Activated T-helper 1 cell treated with anti-CD3 and anti-CD28 coated beads, Interleukin-12 subunit alpha, Interleukin-12 subunit beta, Interleukin-2, Interleukin-4 antibody, amounts not matched to agents 30 ng/mL and 10 ng/mL and 1 ng/mL, durations not matched to agents 14 hours and 24 hours and 36 hours (primary cell): ENCODE measurements around the gene ZNF580. TPM values are rescaled to one million over a fixed set of nuclear protein-coding genes. Genes with fewer than 3 reads are reported as not detected.

Source experiments
- DNase-seq: peaks from one replicate; pipeline ENCODE4 v3.0.0; 2021; ENCODE audit warnings: low spot score
- H3K27ac Mint-ChIP-seq: one replicate; pipeline ENCODE4 v1.8.0; 2021; ENCODE audit warnings: mild to moderate bottlenecking, mixed read lengths
- H3K27me3 Mint-ChIP-seq: one replicate; pipeline ENCODE4 v1.8.0; 2022; ENCODE audit warnings: mild to moderate bottlenecking, moderate library complexity, mixed read lengths; ENCODE audit not compliant: insufficient read depth
- H3K36me3 Mint-ChIP-seq: one replicate; pipeline ENCODE4 v1.8.0; 2021; ENCODE audit warnings: low read depth, mixed read lengths
- H3K4me1 Mint-ChIP-seq: one replicate; pipeline ENCODE4 v1.8.0; 2021; ENCODE audit warnings: low read depth, mixed read lengths
- H3K4me3 Mint-ChIP-seq: one replicate; pipeline ENCODE4 v1.8.0; 2021; ENCODE audit warnings: mild to moderate bottlenecking, moderate library complexity, mixed read lengths
- H3K9me3 Mint-ChIP-seq: one replicate; pipeline ENCODE4 v1.8.0; 2021; ENCODE audit warnings: mixed read lengths
- intact Hi-C: fragments of 100-400 bp; cut with micrococcal nuclease; formaldehyde crosslinking; loops from one replicate; pipeline ENCODE4 v1.15.1; 2024
- total RNA-seq: library from RNA; stranded (reverse); gene quantifications from 2 replicates; pipeline ENCODE4 v1.2.3, GENCODE V29; 2022

ZNF580 gene
- total RNA-seq, 1 donor from 2014 or later = 39.8 TPM

- Mint-ChIP-seq H3K27me3 (no peaks in the 10 kb centered on the region), H3K27ac (peak within 1 kb of the TSS; percentile 99), H3K36me3 (peaks cover 37% of the 10 kb centered on the region), H3K4me3 (peak within 1 kb of the TSS; percentile 93), H3K9me3 (no peaks in the 10 kb centered on the region), H3K4me1 (peaks cover 43% of the 10 kb centered on the region)
- DNase-seq = peak; percentile 90
- intact Hi-C loops = loop anchor here (1.0 to 10.0 kb wide), 12 partner anchors 20 to 1520 kb away; partner anchors contain the start of genes CNOT3, EPN1, FIZ1 and LENG1
Observed at GRCh38 chr19:55654868-55655647, 14.3 kb downstream of the ZNF580 start, which contains the start of gene U2AF2. TSS of gene U2AF2 (plus strand) at chr19:55655035. CDS start at chr19:55655105, 70 bp downstream.

- Mint-ChIP-seq H3K27ac (peak overlapping the region; percentile 99), H3K36me3 (peaks cover 39% of the 10 kb centered on the region), H3K4me1 (peaks cover 37% of the 10 kb centered on the region), H3K9me3 (no peaks in the 10 kb centered on the region), H3K4me3 (peak overlapping the region; percentile 93), H3K27me3 (no peaks in the 10 kb centered on the region)
- no peak for DNase-seq
- intact Hi-C loops = loop anchor here (1.0 to 10.0 kb wide), 5 partner anchors 20 to 1521 kb away; partner anchors contain the start of genes CNOT3, EPN1, PPP6R1 and ZNF444
Observed at GRCh38 chr19:55655648-55656040, 14.8 kb downstream of the ZNF580 start.

- peaks cover 43% of the 10 kb centered on the region for H3K36me3 Mint-ChIP-seq
- intact Hi-C loops = loop anchor here (10.0 kb wide), 1 partner anchor 1522 kb away; the partner anchor contains the start of gene CNOT3
- peak overlapping the region; percentile 99 for H3K27ac Mint-ChIP-seq
- no peaks in the 10 kb centered on the region for H3K27me3 Mint-ChIP-seq
- no peaks in the 10 kb centered on the region for H3K9me3 Mint-ChIP-seq
- peaks cover 33% of the 10 kb centered on the region for H3K4me1 Mint-ChIP-seq
- H3K4me3 Mint-ChIP-seq = peak overlapping the region; percentile 93
- DNase-seq = no peak
Observed at GRCh38 chr19:55656552-55656951, 15.8 kb downstream of the ZNF580 start.

GRCh38 chr19:55656988-55657747, 16.4 kb downstream of the ZNF580 start:
- Mint-ChIP-seq H3K36me3 (peaks cover 47% of the 10 kb centered on the region), H3K27ac (peak overlapping the region; percentile 99), H3K9me3 (no peaks in the 10 kb centered on the region), H3K4me1 (peaks cover 33% of the 10 kb centered on the region), H3K27me3 (no peaks in the 10 kb centered on the region), H3K4me3 (peak overlapping the region; percentile 93)
- no peak for DNase-seq
- intact Hi-C loops = loop anchor here (10.0 kb wide), 1 partner anchor 1522 kb away; the partner anchor contains the start of gene CNOT3

GRCh38 chr19:55658846-55659459, 18.2 kb downstream of the ZNF580 start:
- Mint-ChIP-seq H3K27ac (no peak overlapping the region), H3K4me3 (no peak overlapping the region), H3K36me3 (peaks cover 61% of the 10 kb centered on the region), H3K4me1 (peaks cover 42% of the 10 kb centered on the region), H3K9me3 (no peaks in the 10 kb centered on the region), H3K27me3 (no peaks in the 10 kb centered on the region)
- no peak for DNase-seq
- intact Hi-C loops = loop anchor here (10.0 kb wide), 1 partner anchor 1524 kb away; the partner anchor contains the start of gene CNOT3

GRCh38 chr19:55659822-55660221, 19.0 kb downstream of the ZNF580 start:
- H3K4me1 Mint-ChIP-seq = peaks cover 42% of the 10 kb centered on the region
- H3K4me3 Mint-ChIP-seq = peak overlapping the region; percentile 51
- H3K9me3 Mint-ChIP-seq = no peaks in the 10 kb centered on the region
- H3K36me3 Mint-ChIP-seq = peaks cover 68% of the 10 kb centered on the region
- H3K27ac Mint-ChIP-seq = no peak overlapping the region
- H3K27me3 Mint-ChIP-seq = no peaks in the 10 kb centered on the region
- DNase-seq = no peak
- intact Hi-C loops = loop anchor here (10.0 kb wide), 1 partner anchor 1525 kb away; the partner anchor contains the start of gene CNOT3

- peaks cover 42% of the 10 kb centered on the region for H3K4me1 Mint-ChIP-seq
- H3K27me3 Mint-ChIP-seq = no peaks in the 10 kb centered on the region
- H3K9me3 Mint-ChIP-seq = no peaks in the 10 kb centered on the region
- intact Hi-C loops = no loop called here
- no peak for DNase-seq
- H3K27ac Mint-ChIP-seq = no peak overlapping the region
- H3K4me3 Mint-ChIP-seq = no peak overlapping the region
- peaks cover 69% of the 10 kb centered on the region for H3K36me3 Mint-ChIP-seq
Observed at GRCh38 chr19:55660404-55660803, 19.6 kb downstream of the ZNF580 start.

- no peak overlapping the region for H3K4me3 Mint-ChIP-seq
- peaks cover 39% of the 10 kb centered on the region for H3K4me1 Mint-ChIP-seq
- no peaks in the 10 kb centered on the region for H3K27me3 Mint-ChIP-seq
- intact Hi-C loops = no loop called here
- no peak overlapping the region for H3K27ac Mint-ChIP-seq
- no peak for DNase-seq
- peaks cover 65% of the 10 kb centered on the region for H3K36me3 Mint-ChIP-seq
- H3K9me3 Mint-ChIP-seq = no peaks in the 10 kb centered on the region
Observed at GRCh38 chr19:55660991-55661390, 20.2 kb downstream of the ZNF580 start.

- no peaks in the 10 kb centered on the region for H3K9me3 Mint-ChIP-seq
- no peaks in the 10 kb centered on the region for H3K27me3 Mint-ChIP-seq
- peaks cover 66% of the 10 kb centered on the region for H3K36me3 Mint-ChIP-seq
- intact Hi-C loops = no loop called here
- no peak for DNase-seq
- H3K4me3 Mint-ChIP-seq = no peak overlapping the region
- peaks cover 32% of the 10 kb centered on the region for H3K4me1 Mint-ChIP-seq
- peak overlapping the region; percentile 81 for H3K27ac Mint-ChIP-seq
Observed at GRCh38 chr19:55661826-55662225, 21.0 kb downstream of the ZNF580 start.

GRCh38 chr19:55663846-55664536, 23.2 kb downstream of the ZNF580 start:
- Mint-ChIP-seq H3K4me3 (no peak overlapping the region), H3K36me3 (peaks cover 66% of the 10 kb centered on the region), H3K4me1 (peaks cover 17% of the 10 kb centered on the region), H3K9me3 (no peaks in the 10 kb centered on the region), H3K27ac (no peak overlapping the region), H3K27me3 (no peaks in the 10 kb centered on the region)
- DNase-seq = no peak
- intact Hi-C loops = no loop called here

GRCh38 chr19:55666343-55667005, 25.7 kb downstream of the ZNF580 start:
- H3K4me1 Mint-ChIP-seq = peaks cover 17% of the 10 kb centered on the region
- no peaks in the 10 kb centered on the region for H3K9me3 Mint-ChIP-seq
- intact Hi-C loops = no loop called here
- DNase-seq = no peak
- H3K27ac Mint-ChIP-seq = no peak overlapping the region
- no peak overlapping the region for H3K4me3 Mint-ChIP-seq
- H3K27me3 Mint-ChIP-seq = no peaks in the 10 kb centered on the region
- peaks cover 64% of the 10 kb centered on the region for H3K36me3 Mint-ChIP-seq

- Mint-ChIP-seq H3K27me3 (no peaks in the 10 kb centered on the region), H3K36me3 (peaks cover 60% of the 10 kb centered on the region), H3K4me1 (peaks cover 20% of the 10 kb centered on the region), H3K27ac (peak overlapping the region; percentile 2), H3K4me3 (no peak overlapping the region), H3K9me3 (no peaks in the 10 kb centered on the region)
- intact Hi-C loops = no loop called here
- no peak for DNase-seq
Observed at GRCh38 chr19:55667006-55667381, 26.2 kb downstream of the ZNF580 start.
